GM12878 (cell line): ENCODE data around the gene UBE2L6. TPM values are rescaled to one million over a fixed set of nuclear protein-coding genes. Genes with fewer than 3 reads are reported as not detected.

Experiments used
- ATAC-seq: fragments of 200-7000 bp; cut with Tn5 transposase; 3 replicates; pipeline ENCODE4 v1.9.1; 2020; ENCODE audit warnings: mild to moderate bottlenecking, moderate library complexity
- BruUV-seq: library from RNA; stranded (reverse); fragments of 400-500 nt; replicated peaks from 2 replicates; lab custom pipeline; 2021; lab: Mats Ljungman, UMichigan
- CTCF ChIA-PET: fragments of 300-600 bp; sonication (Branson Sonifier 250); formaldehyde crosslinking; extraction: SDS; loops from one replicate; lab custom pipeline; 2021; ENCODE audit warnings: inconsistent platforms; lab: Yijun Ruan, JAX
- POLR2A ChIA-PET: fragments of 350-600 bp; formaldehyde crosslinking; extraction: SDS; loops from one replicate; lab custom pipeline; 2021; ENCODE audit warnings: inconsistent platforms; lab: Charles Lee
- RAD21 ChIA-PET: fragments of 300-600 bp; sonication (Branson Sonifier 250); formaldehyde crosslinking; loops from one replicate; lab custom pipeline; 2023; ENCODE audit warnings: antibody characterized with exemption; ENCODE audit not compliant: unreplicated experiment; lab: Charles Lee
- SMC1A ChIA-PET: fragments of 300-600 bp; sonication (Branson Sonifier 250); formaldehyde crosslinking; loops from one replicate; lab custom pipeline; 2023; ENCODE audit not compliant: unreplicated experiment, uncharacterized antibody; lab: Charles Lee
- DNase-seq: peaks from one replicate; pipeline ENCODE4 v3.0.0-alpha.2; 2011; ENCODE audit warnings: low read depth, low spot score
- FAIRE-seq: peaks from 3 replicates; lab custom pipeline; 2011; peaks lifted over from hg19 to GRCh38; lab: Jason Lieb, UNC
- H2AFZ ChIP-seq: 2 replicates; pipeline ENCODE4 v1.6.0; 2011; ENCODE audit warnings: low read depth, low read length, control low read depth; ENCODE audit not compliant: control insufficient read depth
- H3K27ac ChIP-seq: 2 replicates; pipeline ENCODE4 v1.5.1; 2011; ENCODE audit warnings: control low read depth; ENCODE audit not compliant: control insufficient read depth, insufficient read depth
- H3K27me3 ChIP-seq, 2 experiments: replicated peaks in 1 of 2; 2 replicates each; pipeline versions ENCODE4 v1.6.0 to v1.6.1; 2011; ENCODE audit warnings: low read length in 1 of 2; ENCODE audit not compliant: control insufficient read depth in 2 of 2, insufficient read depth in 2 of 2
- H3K36me3 ChIP-seq, 2 experiments: 2 replicates each; pipeline ENCODE4 v1.5.1; 2011; ENCODE audit warnings: low read length in 1 of 2; ENCODE audit not compliant: control insufficient read depth in 2 of 2, insufficient read depth in 2 of 2
- H3K4me1 ChIP-seq: 2 replicates; pipeline ENCODE4 v1.6.1; 2011; ENCODE audit warnings: mild to moderate bottlenecking, low read length, moderate library complexity, mixed read lengths; ENCODE audit not compliant: control insufficient read depth, insufficient read depth
- H3K4me2 ChIP-seq: 2 replicates; pipeline ENCODE4 v1.6.0; 2011; ENCODE audit warnings: control low read depth; ENCODE audit not compliant: control insufficient read depth, insufficient read depth
- H3K4me3 ChIP-seq: fragments of 200-600 bp; sonication (generic); 2 replicates; pipeline ENCODE4 v1.5.1; 2016
- H3K79me2 ChIP-seq: 2 replicates; pipeline ENCODE4 v1.6.0; 2011; ENCODE audit warnings: low read length; ENCODE audit not compliant: control insufficient read depth, insufficient read depth
- H3K9ac ChIP-seq: 2 replicates; pipeline ENCODE4 v1.8.0; 2011; ENCODE audit warnings: low read length, control low read depth, mixed read lengths; ENCODE audit not compliant: control insufficient read depth, insufficient read depth
- H3K9me3 ChIP-seq: replicated peaks from 3 replicates; pipeline ENCODE4 v1.5.1; 2011; ENCODE audit warnings: mild to moderate bottlenecking, low read length; ENCODE audit not compliant: control insufficient read depth, insufficient read depth
- H4K20me1 ChIP-seq: 2 replicates; pipeline ENCODE4 v1.6.0; 2011; ENCODE audit not compliant: control insufficient read depth, insufficient read depth
- BRCA1 ChIP-seq: IDR thresholded peaks from 2 replicates; pipeline ENCODE4 v1.6.1; 2011; ENCODE audit warnings: low read depth, low read length, improper control_type of control experiment
- CHD1 ChIP-seq: IDR thresholded peaks from 2 replicates; pipeline ENCODE4 v1.6.1; 2012; ENCODE audit warnings: low read depth, low read length, improper control_type of control experiment
- CREM ChIP-seq: IDR thresholded peaks from 2 replicates; pipeline ENCODE4 v1.6.1; 2014; ENCODE audit warnings: antibody characterized with exemption, low read depth
- EGR1 ChIP-seq, 2 experiments: IDR thresholded peaks; 1 replicate in 1 of 2; 2 replicates in 1 of 2; pipeline ENCODE4 v1.6.1; 2011 to 2012; ENCODE audit warnings: low read depth in 2 of 2, low read length in 2 of 2, borderline replicate concordance in 1 of 2, mild to moderate bottlenecking in 1 of 2, moderate library complexity in 1 of 2
- ESRRA ChIP-seq: IDR thresholded peaks from 2 replicates; pipeline ENCODE4 v1.6.1; 2012; ENCODE audit warnings: mild to moderate bottlenecking, low read length, improper control_type of control experiment
- MYC ChIP-seq: IDR thresholded peaks from 2 replicates; pipeline ENCODE4 v1.6.1; 2011; ENCODE audit warnings: mild to moderate bottlenecking, low read length, moderate library complexity, inconsistent platforms; ENCODE audit not compliant: insufficient read depth, insufficient replicate concordance, insufficient read length, severe bottlenecking
- NFYA ChIP-seq: IDR thresholded peaks from 2 replicates; pipeline ENCODE4 v1.6.1; 2011; ENCODE audit warnings: low read depth, mild to moderate bottlenecking, low read length, improper control_type of control experiment, borderline replicate concordance
- RB1 ChIP-seq: fragments of 450-650 bp; formaldehyde crosslinking; IDR thresholded peaks from 2 replicates; pipeline ENCODE4 v1.6.1; 2017; ENCODE audit warnings: mild to moderate bottlenecking, borderline replicate concordance
- SIX5 ChIP-seq: IDR thresholded peaks from 2 replicates; pipeline ENCODE4 v1.6.1; 2011; ENCODE audit warnings: mild to moderate bottlenecking, low read depth, low read length, moderate library complexity; ENCODE audit not compliant: severe bottlenecking
- SMARCA5 ChIP-seq: fragments of 450-650 bp; IDR thresholded peaks from 2 replicates; pipeline ENCODE4 v1.6.1; 2017; ENCODE audit warnings: mild to moderate bottlenecking
- ZBED1 ChIP-seq: IDR thresholded peaks from 2 replicates; pipeline ENCODE4 v1.6.1; 2016; ENCODE audit warnings: borderline replicate concordance
- WGBS: methylation state at CpG from one replicate; pipeline ENCODE4 v1.1.6; 2016; ENCODE audit warnings: low lambda C conversion rate; ENCODE audit not compliant: insufficient replicate concordance, insufficient coverage; ENCODE audit errors: missing lambda C conversion rate; 5-methylcytosine and 5-hydroxymethylcytosine counted together
- in situ Hi-C: fragments of 300-500 bp; cut with MboI; formaldehyde crosslinking; loops from 9 replicates; pipeline ENCODE4 v1.14.3; 2018; ENCODE audit warnings: mixed read lengths
- intact Hi-C: fragments of 100-400 bp; cut with micrococcal nuclease; formaldehyde crosslinking; loops from one replicate; pipeline ENCODE4 v1.14.2; 2022; ENCODE audit not compliant: unreplicated experiment
- polyA plus RNA-seq, 11 experiments: library from polyadenylated mRNA; depleted of rRNA in 4 of 11; unstranded in 6 of 11; stranded (reverse) in 5 of 11; fragments of >200 nt; fragmentation: Nextera tagmentation in 4 of 11; fragmentation: Illumina TruSeq in 1 of 11; extraction: Ambion mirVana in 4 of 11; extraction: Trizol in 1 of 11; gene quantifications; 1 replicate in 1 of 11; 2 replicates in 10 of 11; pipeline versions ENCODE4 v1.2.1 to v1.2.3, GENCODE V29; 2011 to 2016; ENCODE audit warnings: inconsistent platforms in 2 of 11, missing spikeins in 2 of 11, low read depth in 1 of 11
- total RNA-seq, 4 experiments: library from RNA; depleted of rRNA in 3 of 4; stranded (reverse); fragments of >200 nt in 3 of 4; fragmentation: Illumina TruSeq in 1 of 4; extraction: Trizol in 1 of 4; gene quantifications; 2 replicates each; pipeline versions ENCODE4 v1.2.1 to v1.2.3, GENCODE V29; 2013 to 2021
- TF ChIP-seq, protein P1 (sequence below): fragments of 150-350 bp; IDR thresholded peaks from 2 replicates; pipeline ENCODE4 v1.6.1; 2016; ENCODE audit warnings: low read depth, low read length
- TF ChIP-seq, protein P2 (sequence below): IDR thresholded peaks from 2 replicates; pipeline ENCODE4 v1.6.1; 2011; ENCODE audit warnings: mild to moderate bottlenecking, low read depth, low read length, moderate library complexity; ENCODE audit not compliant: insufficient replicate concordance
- TF ChIP-seq, protein P3 (sequence below): IDR thresholded peaks from 2 replicates; pipeline ENCODE4 v1.6.1; 2012; ENCODE audit warnings: low read length, inconsistent platforms

Gene UBE2L6
- total and polyA plus RNA-seq, 10 of the 15 experiments (the other 5 are each of a cell fraction or from before 2014, with no cell fraction given): 114 to 295 (median 173) TPM

DNA sequence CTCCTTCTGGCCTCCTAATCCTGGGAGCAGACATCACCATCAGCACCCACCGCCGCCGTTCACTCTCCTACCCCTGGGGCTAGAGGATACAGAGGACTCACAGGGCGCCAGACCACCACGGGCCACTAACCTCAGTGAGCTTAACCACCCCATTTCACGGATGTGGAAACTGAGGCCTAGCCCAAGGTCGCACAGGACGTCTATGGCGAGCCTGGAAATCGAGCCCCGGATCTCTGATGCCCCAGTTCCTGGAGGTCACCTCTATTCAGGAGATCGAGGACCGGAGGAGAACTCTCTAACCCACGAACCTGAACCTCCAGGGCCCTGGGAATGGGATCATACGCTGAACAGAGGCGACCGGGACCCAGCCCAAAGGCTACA, 37.3 kb downstream of the UBE2L6 start:
- in situ Hi-C loops: loop anchor here (5.0 kb wide), 1 partner anchor 183 kb away; no protein-coding TSS in a partner anchor
- Histone ChIP-seq H3K79me2 (peaks cover 22% of the 10 kb centered on the region), H3K36me3 (peaks cover 0 to 10% of the 10 kb centered on the region in 2 experiments; a peak in 3 of 4 replicates), H3K27me3 (no peaks in the 10 kb centered on the region), H2AFZ (peak overlapping the region; percentile 58), H3K4me1 (peaks cover 16% of the 10 kb centered on the region), H3K4me2 (peak overlapping the region; percentile 93), H3K9ac (peak overlapping the region; percentile 97), H3K27ac (peak overlapping the region; percentile 88), H3K9me3 (no peaks in the 10 kb centered on the region), H4K20me1 (no peaks in the 10 kb centered on the region), H3K4me3 (peak overlapping the region; percentile 83)
- ChIA-PET POLR2A (interaction anchor here (1.0 kb wide), 1 partner anchor 17 kb away, joined by 3 read pairs; no protein-coding TSS in a partner anchor), SMC1A (interaction anchor here (2.5 to 8.1 kb wide), 3 partner anchors 37 to 73 kb away, joined by 9 to 130 read pairs (median 9); partner anchors contain the start of gene UBE2L6), RAD21 (interaction anchor here (1.0 to 9.0 kb wide), 6 partner anchors 35 to 270 kb away, joined by 3 to 133 read pairs (median 3); no protein-coding TSS in a partner anchor), CTCF (interaction anchor here (1.1 to 9.7 kb wide), 10 partner anchors 14 to 180 kb away, joined by 3 to 396 read pairs (median 56); partner anchors contain the start of genes RTN4RL2, SLC43A1, SLC43A3 and UBE2L6)
- WGBS: 3% methylated on average over 17 of the region's 17 CpGs
- DNase-seq (no peak), FAIRE-seq (no peak), ATAC-seq (no peak; the same call in none of the 3 replicates)
- TF ChIP-seq SMARCA5 (peak; percentile 60; the same call in 1 of the 2 replicates), SIX5 (no peak), NFYA (no peak), MYC (no peak), ESRRA (peak; percentile 88), BRCA1 (no peak), ZBED1 (no peak; the same call in 1 of the 2 replicates), RB1 (no peak), CHD1 (no peak), CREM (no peak), EGR1 (IDR thresholded peaks at IDR 0.05; ENCODE audit: borderline replicate concordance in 1 of 2, low read depth in 2 of 2, low read length in 2 of 2) (no peak)
- TF ChIP-seq, protein P1, sequence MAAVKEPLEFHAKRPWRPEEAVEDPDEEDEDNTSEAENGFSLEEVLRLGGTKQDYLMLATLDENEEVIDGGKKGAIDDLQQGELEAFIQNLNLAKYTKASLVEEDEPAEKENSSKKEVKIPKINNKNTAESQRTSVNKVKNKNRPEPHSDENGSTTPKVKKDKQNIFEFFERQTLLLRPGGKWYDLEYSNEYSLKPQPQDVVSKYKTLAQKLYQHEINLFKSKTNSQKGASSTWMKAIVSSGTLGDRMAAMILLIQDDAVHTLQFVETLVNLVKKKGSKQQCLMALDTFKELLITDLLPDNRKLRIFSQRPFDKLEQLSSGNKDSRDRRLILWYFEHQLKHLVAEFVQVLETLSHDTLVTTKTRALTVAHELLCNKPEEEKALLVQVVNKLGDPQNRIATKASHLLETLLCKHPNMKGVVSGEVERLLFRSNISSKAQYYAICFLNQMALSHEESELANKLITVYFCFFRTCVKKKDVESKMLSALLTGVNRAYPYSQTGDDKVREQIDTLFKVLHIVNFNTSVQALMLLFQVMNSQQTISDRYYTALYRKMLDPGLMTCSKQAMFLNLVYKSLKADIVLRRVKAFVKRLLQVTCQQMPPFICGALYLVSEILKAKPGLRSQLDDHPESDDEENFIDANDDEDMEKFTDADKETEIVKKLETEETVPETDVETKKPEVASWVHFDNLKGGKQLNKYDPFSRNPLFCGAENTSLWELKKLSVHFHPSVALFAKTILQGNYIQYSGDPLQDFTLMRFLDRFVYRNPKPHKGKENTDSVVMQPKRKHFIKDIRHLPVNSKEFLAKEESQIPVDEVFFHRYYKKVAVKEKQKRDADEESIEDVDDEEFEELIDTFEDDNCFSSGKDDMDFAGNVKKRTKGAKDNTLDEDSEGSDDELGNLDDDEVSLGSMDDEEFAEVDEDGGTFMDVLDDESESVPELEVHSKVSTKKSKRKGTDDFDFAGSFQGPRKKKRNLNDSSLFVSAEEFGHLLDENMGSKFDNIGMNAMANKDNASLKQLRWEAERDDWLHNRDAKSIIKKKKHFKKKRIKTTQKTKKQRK: no peak
- TF ChIP-seq, protein P2, sequence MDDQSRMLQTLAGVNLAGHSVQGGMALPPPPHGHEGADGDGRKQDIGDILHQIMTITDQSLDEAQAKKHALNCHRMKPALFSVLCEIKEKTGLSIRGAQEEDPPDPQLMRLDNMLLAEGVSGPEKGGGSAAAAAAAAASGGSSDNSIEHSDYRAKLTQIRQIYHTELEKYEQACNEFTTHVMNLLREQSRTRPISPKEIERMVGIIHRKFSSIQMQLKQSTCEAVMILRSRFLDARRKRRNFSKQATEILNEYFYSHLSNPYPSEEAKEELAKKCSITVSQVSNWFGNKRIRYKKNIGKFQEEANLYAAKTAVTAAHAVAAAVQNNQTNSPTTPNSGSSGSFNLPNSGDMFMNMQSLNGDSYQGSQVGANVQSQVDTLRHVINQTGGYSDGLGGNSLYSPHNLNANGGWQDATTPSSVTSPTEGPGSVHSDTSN: no peak
- TF ChIP-seq, protein P3, sequence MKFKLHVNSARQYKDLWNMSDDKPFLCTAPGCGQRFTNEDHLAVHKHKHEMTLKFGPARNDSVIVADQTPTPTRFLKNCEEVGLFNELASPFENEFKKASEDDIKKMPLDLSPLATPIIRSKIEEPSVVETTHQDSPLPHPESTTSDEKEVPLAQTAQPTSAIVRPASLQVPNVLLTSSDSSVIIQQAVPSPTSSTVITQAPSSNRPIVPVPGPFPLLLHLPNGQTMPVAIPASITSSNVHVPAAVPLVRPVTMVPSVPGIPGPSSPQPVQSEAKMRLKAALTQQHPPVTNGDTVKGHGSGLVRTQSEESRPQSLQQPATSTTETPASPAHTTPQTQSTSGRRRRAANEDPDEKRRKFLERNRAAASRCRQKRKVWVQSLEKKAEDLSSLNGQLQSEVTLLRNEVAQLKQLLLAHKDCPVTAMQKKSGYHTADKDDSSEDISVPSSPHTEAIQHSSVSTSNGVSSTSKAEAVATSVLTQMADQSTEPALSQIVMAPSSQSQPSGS: no peak
- intact Hi-C loops: no loop called here
- TSS peak; percentile 79 for BruUV-seq
